ENCODE data around the gene ZNF664.

ZNF664 gene

DNA sequence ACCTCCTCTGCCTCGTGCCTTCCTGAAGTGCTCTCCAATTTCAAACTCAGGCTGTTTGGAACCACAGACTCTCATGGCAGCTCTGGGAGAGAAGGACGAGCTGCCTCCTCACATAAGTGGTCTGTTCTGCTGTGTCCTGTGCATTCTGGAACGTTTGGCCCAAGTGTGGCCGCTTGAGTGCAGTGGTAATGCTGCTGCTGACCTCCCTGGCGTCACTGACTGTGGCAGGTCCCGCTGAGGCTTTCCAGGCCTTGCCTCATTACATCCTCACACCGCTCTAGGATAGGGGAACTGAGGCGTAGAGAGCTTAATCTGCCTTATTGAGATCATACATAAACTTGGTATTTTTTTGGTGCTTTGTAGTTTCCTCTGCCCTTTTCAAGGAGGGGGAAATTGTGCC, 14.6 kb upstream of the ZNF664 start:
- Histone ChIP-seq H3K27me3 (ENCODE audit: insufficient read depth, low read depth) (no peaks in the 10 kb centered on the region), H4K20me1 (ENCODE audit: insufficient read depth) (no peaks in the 10 kb centered on the region), H3K79me2 (ENCODE audit: insufficient read depth, low read depth) (no peaks in the 10 kb centered on the region), H3K27ac (no peak overlapping the region), H3K9ac (no peak overlapping the region), H3K4me3 (IDR thresholded peaks at IDR 0.05; ENCODE audit: insufficient read depth, low read depth, low read length) (no peak overlapping the region), H3K4me2 (no peak overlapping the region), H2AFZ (ENCODE audit: low read depth) (no peak overlapping the region), H3K36me3 (ENCODE audit: insufficient read depth) (no peaks in the 10 kb centered on the region), H3K4me1 (ENCODE audit: low read depth, poor library complexity, severe bottlenecking) (no peaks in the 10 kb centered on the region)
- no peak for TF ChIP-seq CTCF (conservative IDR thresholded peaks at IDR 0.05; ENCODE audit: low read depth, low read length)

GRCh38 chr12:123958876-123959275, 14.1 kb upstream of the ZNF664 start:
- Histone ChIP-seq H3K9ac (no peak overlapping the region), H3K4me1 (ENCODE audit: low read depth, poor library complexity, severe bottlenecking) (no peaks in the 10 kb centered on the region), H2AFZ (ENCODE audit: low read depth) (no peak overlapping the region), H4K20me1 (ENCODE audit: insufficient read depth) (no peaks in the 10 kb centered on the region), H3K4me3 (IDR thresholded peaks at IDR 0.05; ENCODE audit: insufficient read depth, low read depth, low read length) (no peak overlapping the region), H3K27ac (no peak overlapping the region), H3K79me2 (ENCODE audit: insufficient read depth, low read depth) (no peaks in the 10 kb centered on the region), H3K27me3 (ENCODE audit: insufficient read depth, low read depth) (no peaks in the 10 kb centered on the region), H3K4me2 (no peak overlapping the region), H3K36me3 (ENCODE audit: insufficient read depth) (no peaks in the 10 kb centered on the region)
- TF ChIP-seq CTCF (conservative IDR thresholded peaks at IDR 0.05; ENCODE audit: low read depth, low read length): no peak

GRCh38 chr12:123960029-123960735, 12.8 kb upstream of the ZNF664 start:
- no peak overlapping the region for H3K4me2 ChIP-seq
- H2AFZ ChIP-seq (ENCODE audit: low read depth): no peak overlapping the region
- H3K4me1 ChIP-seq (ENCODE audit: low read depth, poor library complexity, severe bottlenecking): no peaks in the 10 kb centered on the region
- H4K20me1 ChIP-seq (ENCODE audit: insufficient read depth): no peaks in the 10 kb centered on the region
- H3K4me3 ChIP-seq (IDR thresholded peaks at IDR 0.05; ENCODE audit: insufficient read depth, low read depth, low read length): no peak overlapping the region
- H3K27ac ChIP-seq: no peak overlapping the region
- no peak for TF ChIP-seq CTCF (conservative IDR thresholded peaks at IDR 0.05; ENCODE audit: low read depth, low read length)
- H3K79me2 ChIP-seq (ENCODE audit: insufficient read depth, low read depth): no peaks in the 10 kb centered on the region
- no peaks in the 10 kb centered on the region for H3K36me3 ChIP-seq (ENCODE audit: insufficient read depth)
- H3K9ac ChIP-seq: no peak overlapping the region
- no peaks in the 10 kb centered on the region for H3K27me3 ChIP-seq (ENCODE audit: insufficient read depth, low read depth)

DNA sequence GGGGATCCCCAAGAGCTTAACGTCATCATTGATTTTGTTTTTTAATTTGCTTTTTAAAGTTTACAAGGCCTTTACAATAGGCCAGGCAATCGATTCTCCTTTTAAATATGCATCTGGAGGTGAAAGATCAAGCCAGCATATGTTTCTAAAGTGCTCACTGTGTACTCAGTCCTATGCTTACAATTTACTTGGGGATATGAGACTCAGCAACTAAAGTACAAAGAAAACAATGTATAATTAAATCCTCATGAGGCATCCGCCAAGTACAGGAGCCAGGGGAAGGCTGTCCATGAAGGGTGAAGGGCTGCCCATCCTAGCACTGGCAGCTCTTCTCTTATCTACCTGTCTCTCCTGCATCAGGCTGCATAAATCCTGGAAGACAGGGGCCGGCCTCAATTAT, 12.2 kb upstream of the ZNF664 start:
- Histone ChIP-seq H3K9ac (no peak overlapping the region), H3K4me2 (no peak overlapping the region), H3K4me3 (IDR thresholded peaks at IDR 0.05; ENCODE audit: insufficient read depth, low read depth, low read length) (no peak overlapping the region), H3K36me3 (ENCODE audit: insufficient read depth) (no peaks in the 10 kb centered on the region), H3K27me3 (ENCODE audit: insufficient read depth, low read depth) (no peaks in the 10 kb centered on the region), H2AFZ (ENCODE audit: low read depth) (no peak overlapping the region), H3K79me2 (ENCODE audit: insufficient read depth, low read depth) (no peaks in the 10 kb centered on the region), H3K4me1 (ENCODE audit: low read depth, poor library complexity, severe bottlenecking) (no peaks in the 10 kb centered on the region), H3K27ac (no peak overlapping the region), H4K20me1 (ENCODE audit: insufficient read depth) (no peaks in the 10 kb centered on the region)
- TF ChIP-seq CTCF (conservative IDR thresholded peaks at IDR 0.05; ENCODE audit: low read depth, low read length): no peak
